K562 (cell line): ENCODE measurements around the gene PAPSS2. TPM values are rescaled to one million over a fixed set of nuclear protein-coding genes. Genes with fewer than 3 reads are reported as not detected.
A peak's percentile ranks its signal among the peaks of the same experiment; 100 is the strongest.

Experiments used
- CXXC5 ChIP-seq: fragments of 250-450 bp; sonication (Bioruptor Pico); IDR thresholded peaks from 2 replicates; pipeline ENCODE4 v1.8.0; 2022; ENCODE audit warnings: inconsistent platforms, mild to moderate bottlenecking, moderate library complexity
- DMBX1 ChIP-seq: fragments of 250-450 bp; sonication (Bioruptor Pico); IDR thresholded peaks from 2 replicates; pipeline ENCODE4 v1.8.0; 2022; ENCODE audit warnings: inconsistent platforms, mild to moderate bottlenecking, moderate library complexity, borderline replicate concordance
- E2F4 ChIP-seq: sonication (generic); formaldehyde crosslinking; IDR thresholded peaks from 2 replicates; pipeline ENCODE4 v1.8.0; 2022; ENCODE audit warnings: mild to moderate bottlenecking, low read depth, missing genetic modification reagents
- ESRRA ChIP-seq: fragments of 450-650 bp; IDR thresholded peaks from 2 replicates; pipeline ENCODE4 v1.6.1; 2014; ENCODE audit warnings: low read depth, mild to moderate bottlenecking, moderate library complexity, borderline replicate concordance
- GTF2A2 ChIP-seq: IDR thresholded peaks from 2 replicates; pipeline ENCODE4 v1.6.1; 2016; ENCODE audit warnings: mild to moderate bottlenecking, missing genetic modification characterization, missing compliant biosample characterization
- HDAC3 ChIP-seq: fragments of 450-650 bp; IDR thresholded peaks from 2 replicates; pipeline ENCODE4 v1.6.1; 2018; ENCODE audit warnings: borderline replicate concordance, mild to moderate bottlenecking, moderate library complexity; ENCODE audit not compliant: partially characterized antibody
- ILK ChIP-seq: fragments of 450-650 bp; IDR thresholded peaks from 2 replicates; pipeline ENCODE4 v1.6.1; 2016; ENCODE audit warnings: missing genetic modification characterization, low read depth, mild to moderate bottlenecking, missing compliant biosample characterization, moderate library complexity, borderline replicate concordance
- IRF9 ChIP-seq: fragments of 450-650 bp; IDR thresholded peaks from 2 replicates; pipeline ENCODE4 v1.6.1; 2016; ENCODE audit warnings: missing biosample characterization, missing genetic modification characterization
- KLF13 ChIP-seq: fragments of 450-650 bp; IDR thresholded peaks from 2 replicates; pipeline ENCODE4 v1.6.1; 2016; ENCODE audit warnings: missing genetic modification characterization, low read depth, mild to moderate bottlenecking, missing compliant biosample characterization, moderate library complexity, borderline replicate concordance
- NR4A1 ChIP-seq, 2 experiments: fragments of 250-450 bp in 1 of 2; fragments of 450-650 bp in 1 of 2; sonication (Bioruptor Pico) in 1 of 2; IDR thresholded peaks; 2 replicates each; pipeline versions ENCODE4 v1.4.0 to v1.6.1; 2016 to 2020; ENCODE audit warnings: mild to moderate bottlenecking in 2 of 2, missing compliant biosample characterization in 1 of 2, missing genetic modification characterization in 1 of 2, moderate library complexity in 1 of 2
- SMAD3 ChIP-seq: fragments of 450-650 bp; formaldehyde crosslinking; conservative IDR thresholded peaks from 2 replicates; pipeline ENCODE4 v1.4.0; 2020; ENCODE audit warnings: mild to moderate bottlenecking
- TSHZ1 ChIP-seq: fragments of 250-450 bp; sonication (Bioruptor Pico); IDR thresholded peaks from 2 replicates; pipeline ENCODE4 v1.4.0; 2020; ENCODE audit warnings: mild to moderate bottlenecking, moderate library complexity
- ZBED1 ChIP-seq: IDR thresholded peaks from 2 replicates; pipeline ENCODE4 v1.6.1; 2014
- ZNF197 ChIP-seq: fragments of 200-800 bp; sonication (Bioruptor generic); IDR thresholded peaks from 2 replicates; pipeline ENCODE4 v1.6.1; 2016; ENCODE audit warnings: low read depth, missing genetic modification characterization, missing compliant biosample characterization
- ZNF551 ChIP-seq: fragments of 250-450 bp; sonication (Bioruptor Pico); IDR thresholded peaks from 2 replicates; pipeline ENCODE4 v1.5.0; 2021; ENCODE audit warnings: mild to moderate bottlenecking, moderate library complexity
- ZNF57 ChIP-seq: fragments of 450-650 bp; formaldehyde crosslinking; IDR thresholded peaks from 2 replicates; pipeline ENCODE4 v1.4.0; 2020; ENCODE audit warnings: mild to moderate bottlenecking, moderate library complexity
- ZNF584 ChIP-seq: fragments of 200-800 bp; sonication (Bioruptor generic); IDR thresholded peaks from 2 replicates; pipeline ENCODE4 v1.6.1; 2016; ENCODE audit warnings: low read depth, mild to moderate bottlenecking, missing genetic modification characterization, missing compliant biosample characterization
- polyA plus RNA-seq, 8 experiments: library from polyadenylated mRNA; depleted of rRNA in 4 of 8; stranded (reverse) in 5 of 8; unstranded in 3 of 8; fragments of >200 nt; fragmentation: Nextera tagmentation in 2 of 8; fragmentation: Illumina TruSeq in 1 of 8; extraction: Ambion mirVana in 2 of 8; extraction: Trizol in 1 of 8; gene quantifications; 2 replicates each; pipeline versions ENCODE4 v1.2.1 to v1.2.3, GENCODE V29; 2011 to 2014; ENCODE audit warnings: inconsistent platforms in 1 of 8, missing spikeins in 1 of 8
- total RNA-seq, 7 experiments: library from RNA; depleted of rRNA in 6 of 7; stranded (reverse); fragments of >200 nt in 6 of 7; fragmentation: Illumina TruSeq in 2 of 7; extraction: Trizol in 2 of 7; gene quantifications; 2 replicates each; pipeline versions ENCODE4 v1.2.1 to v1.2.3, GENCODE V29; 2011 to 2021; ENCODE audit warnings: low replicate concordance in 1 of 7
- TF ChIP-seq, protein P1 (sequence below): fragments of 250-450 bp; sonication (Bioruptor Pico); IDR thresholded peaks from 2 replicates; pipeline ENCODE4 v1.8.0; 2021; ENCODE audit warnings: mild to moderate bottlenecking, moderate library complexity

Gene PAPSS2
- total and polyA plus RNA-seq, 9 of the 15 experiments (the other 6 are each of a cell fraction or from before 2014, with no cell fraction given), result 0.01 to 0.29 TPM; not detected in 7

- TF ChIP-seq ZNF551 (CRISPR knock-in tag) (no peak), NR4A1 (CRISPR knock-in tag; IDR thresholded peaks at IDR 0.05) (no peak), NR4A1 (tag; IDR thresholded peaks at IDR 0.05) (peak; percentile 97), ESRRA (peak; percentile 59; the same call in 1 of the 2 replicates), ZNF584 (0 out of 2 replicates have a peak, but pooled peaks have one; percentile 52), SMAD3 (CRISPR knock-in tag) (peak; percentile 83), KLF13 (tag) (peak; percentile 78), CXXC5 (CRISPR knock-in tag) (0 out of 2 replicates have a peak, but pooled peaks have one; percentile 19), ZNF197 (peak; percentile 81), GTF2A2 (tag) (0 out of 2 replicates have a peak, but pooled peaks have one; percentile 37), E2F4 (CRISPR knock-in tag) (no peak), ZBED1 (no peak), ZNF57 (CRISPR knock-in tag) (no peak), ILK (tag) (0 out of 2 replicates have a peak, but pooled peaks have one; percentile 29), HDAC3 (no peak), DMBX1 (CRISPR knock-in tag) (peak; percentile 83), TSHZ1 (CRISPR knock-in tag) (peak; percentile 25; the same call in 1 of the 2 replicates), IRF9 (tag) (peak; percentile 89)
- TF ChIP-seq, protein P1, sequence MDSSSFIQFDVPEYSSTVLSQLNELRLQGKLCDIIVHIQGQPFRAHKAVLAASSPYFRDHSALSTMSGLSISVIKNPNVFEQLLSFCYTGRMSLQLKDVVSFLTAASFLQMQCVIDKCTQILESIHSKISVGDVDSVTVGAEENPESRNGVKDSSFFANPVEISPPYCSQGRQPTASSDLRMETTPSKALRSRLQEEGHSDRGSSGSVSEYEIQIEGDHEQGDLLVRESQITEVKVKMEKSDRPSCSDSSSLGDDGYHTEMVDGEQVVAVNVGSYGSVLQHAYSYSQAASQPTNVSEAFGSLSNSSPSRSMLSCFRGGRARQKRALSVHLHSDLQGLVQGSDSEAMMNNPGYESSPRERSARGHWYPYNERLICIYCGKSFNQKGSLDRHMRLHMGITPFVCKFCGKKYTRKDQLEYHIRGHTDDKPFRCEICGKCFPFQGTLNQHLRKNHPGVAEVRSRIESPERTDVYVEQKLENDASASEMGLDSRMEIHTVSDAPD (CRISPR knock-in tag), result no peak
These were observed 8.7 kb upstream of the PAPSS2 start (continued) for GRCh38 chr10:87650838-87651589.
